ENCODE measurements around the gene CASQ2. TPM values are rescaled to one million over a fixed set of nuclear protein-coding genes. Genes with fewer than 3 reads are reported as not detected.

CASQ2 gene
- total and polyA plus RNA-seq, 2 of the 4 experiments (the other 2 are of a cell fraction): not detected

DNA sequence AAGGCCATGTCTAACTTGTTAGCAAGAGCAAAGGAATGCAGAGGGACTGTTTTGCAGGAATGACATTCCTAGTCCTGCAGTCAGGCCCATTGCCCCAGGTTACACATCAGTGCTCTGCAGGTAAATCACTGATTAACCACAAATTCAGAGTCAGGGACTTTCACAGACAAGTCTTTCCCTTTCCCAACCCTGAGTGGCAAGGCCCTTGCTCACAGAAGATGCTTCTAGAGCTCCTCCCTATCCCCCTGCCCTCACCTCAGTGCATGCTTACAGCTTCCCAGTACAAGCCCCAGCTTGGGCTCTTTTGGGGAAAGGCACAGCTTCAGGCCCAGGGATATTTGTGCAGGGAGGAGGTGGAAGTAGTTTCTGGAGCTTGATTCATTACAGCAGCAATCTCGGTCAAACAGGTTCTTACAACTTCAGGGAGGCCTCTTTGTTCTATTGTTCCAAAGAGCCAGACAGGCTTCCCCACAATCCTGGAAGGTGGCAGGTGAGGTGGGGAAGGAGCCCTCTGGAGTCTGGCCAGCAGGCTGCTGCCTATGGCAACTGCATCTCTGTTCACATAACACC, 53.9 kb downstream of the CASQ2 start:
- Histone ChIP-seq H2AFZ (replicated peaks; ENCODE audit: low read length, poor library complexity) (no peak overlapping the region), H4K8ac (ENCODE audit: low read depth in 2 of 2, low read length in 2 of 2) (no peak overlapping the region), H3K4me1 (ENCODE audit: control insufficient read depth, insufficient read depth, low read length) (no peaks in the 10 kb centered on the region), H3K9ac (ENCODE audit: low read depth, low read length) (no peak overlapping the region), H4K91ac (ENCODE audit: insufficient read depth, low read depth, low read length) (no peak overlapping the region), H3K14ac (replicated peaks; ENCODE audit: low read depth, low read length) (no peak overlapping the region), H3K4me3 (ENCODE audit: insufficient read depth, low read depth, low read length) (no peak overlapping the region), H3K56ac (ENCODE audit: extremely low read depth, insufficient read depth, low read length) (no peak overlapping the region), H3K79me1 (ENCODE audit: low read depth in 1 of 2, low read length in 2 of 2) (no peaks in the 10 kb centered on the region), H2BK120ac (ENCODE audit: low read depth, low read length) (no peak overlapping the region), H3K4ac (ENCODE audit: low read depth, low read length) (no peak overlapping the region), H3K23ac (ENCODE audit: low read depth, low read length) (no peak overlapping the region), H3K36me3 (ENCODE audit: control insufficient read depth, insufficient read depth, low read length) (no peaks in the 10 kb centered on the region), H4K5ac (ENCODE audit: low read depth, low read length) (no peak overlapping the region), H3K4me2 (ENCODE audit: low read depth, low read length) (no peak overlapping the region), H3K27ac (ENCODE audit: insufficient read depth, low read length) (no peak overlapping the region), H2BK20ac (ENCODE audit: low read depth, low read length) (no peak overlapping the region), H3K9me3 (ENCODE audit: control insufficient read depth, insufficient read depth, low read length) (no peaks in the 10 kb centered on the region), H3K9me1 (ENCODE audit: insufficient read depth, low read length) (no peaks in the 10 kb centered on the region), H2AK9ac (replicated peaks; ENCODE audit: low read depth, low read length, poor library complexity) (no peak overlapping the region), H2AK5ac (ENCODE audit: low read depth, low read length) (no peak overlapping the region), H3K18ac (ENCODE audit: low read depth, low read length) (no peak overlapping the region), H2BK15ac (ENCODE audit: low read depth, low read length) (no peak overlapping the region), H3K27me3 (ENCODE audit: control insufficient read depth, insufficient read depth, low read length) (peaks cover 45% of the 10 kb centered on the region), H4K20me1 (ENCODE audit: insufficient read depth, low read length) (no peaks in the 10 kb centered on the region), H2BK5ac (ENCODE audit: low read depth, low read length, poor library complexity, severe bottlenecking) (no peak overlapping the region)
- DNase-seq (no peak), ATAC-seq (ENCODE audit: low read depth) (no peak)
- dilution Hi-C loops (cut with HindIII; ENCODE audit: low sequenced_read_pairs, unreplicated experiment): no loop called here
- ChIA-PET CTCF (interaction anchor here (0.5 to 2.0 kb wide), 2 partner anchors 8 to 44 kb away, joined by 3 to 10 read pairs; no protein-coding TSS in a partner anchor), POLR2A (ENCODE audit: unreplicated experiment) (no interaction called here)
- intact Hi-C loops (cut with micrococcal nuclease): no loop called here
- TF ChIP-seq RFX5 (IDR thresholded peaks at IDR 0.05; ENCODE audit: low read depth, low read length): no peak
- no peak for TF ChIP-seq FOS (IDR thresholded peaks at IDR 0.05; ENCODE audit: low read depth, low read length)
- TF ChIP-seq, protein P1, sequence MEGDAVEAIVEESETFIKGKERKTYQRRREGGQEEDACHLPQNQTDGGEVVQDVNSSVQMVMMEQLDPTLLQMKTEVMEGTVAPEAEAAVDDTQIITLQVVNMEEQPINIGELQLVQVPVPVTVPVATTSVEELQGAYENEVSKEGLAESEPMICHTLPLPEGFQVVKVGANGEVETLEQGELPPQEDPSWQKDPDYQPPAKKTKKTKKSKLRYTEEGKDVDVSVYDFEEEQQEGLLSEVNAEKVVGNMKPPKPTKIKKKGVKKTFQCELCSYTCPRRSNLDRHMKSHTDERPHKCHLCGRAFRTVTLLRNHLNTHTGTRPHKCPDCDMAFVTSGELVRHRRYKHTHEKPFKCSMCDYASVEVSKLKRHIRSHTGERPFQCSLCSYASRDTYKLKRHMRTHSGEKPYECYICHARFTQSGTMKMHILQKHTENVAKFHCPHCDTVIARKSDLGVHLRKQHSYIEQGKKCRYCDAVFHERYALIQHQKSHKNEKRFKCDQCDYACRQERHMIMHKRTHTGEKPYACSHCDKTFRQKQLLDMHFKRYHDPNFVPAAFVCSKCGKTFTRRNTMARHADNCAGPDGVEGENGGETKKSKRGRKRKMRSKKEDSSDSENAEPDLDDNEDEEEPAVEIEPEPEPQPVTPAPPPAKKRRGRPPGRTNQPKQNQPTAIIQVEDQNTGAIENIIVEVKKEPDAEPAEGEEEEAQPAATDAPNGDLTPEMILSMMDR (conservative IDR thresholded peaks at IDR 0.05; ENCODE audit: low read depth, low read length): no peak
- TF ChIP-seq, protein P2, sequence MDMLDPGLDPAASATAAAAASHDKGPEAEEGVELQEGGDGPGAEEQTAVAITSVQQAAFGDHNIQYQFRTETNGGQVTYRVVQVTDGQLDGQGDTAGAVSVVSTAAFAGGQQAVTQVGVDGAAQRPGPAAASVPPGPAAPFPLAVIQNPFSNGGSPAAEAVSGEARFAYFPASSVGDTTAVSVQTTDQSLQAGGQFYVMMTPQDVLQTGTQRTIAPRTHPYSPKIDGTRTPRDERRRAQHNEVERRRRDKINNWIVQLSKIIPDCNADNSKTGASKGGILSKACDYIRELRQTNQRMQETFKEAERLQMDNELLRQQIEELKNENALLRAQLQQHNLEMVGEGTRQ (IDR thresholded peaks at IDR 0.05; ENCODE audit: low read depth, low read length): no peak
- no peak for TF ChIP-seq RCOR1 (IDR thresholded peaks at IDR 0.05; ENCODE audit: insufficient replicate concordance, low read length)
- TF ChIP-seq MAZ (IDR thresholded peaks at IDR 0.05; ENCODE audit: borderline replicate concordance, low read depth, low read length): no peak
- TF ChIP-seq SMC3 (IDR thresholded peaks at IDR 0.05; ENCODE audit: low read depth, low read length): no peak
- no peak for TF ChIP-seq RAD21 (IDR thresholded peaks at IDR 0.05; ENCODE audit: low read length)
- TF ChIP-seq MXI1 (IDR thresholded peaks at IDR 0.05; ENCODE audit: borderline replicate concordance, low read depth, low read length): no peak
- TF ChIP-seq, protein P3, sequence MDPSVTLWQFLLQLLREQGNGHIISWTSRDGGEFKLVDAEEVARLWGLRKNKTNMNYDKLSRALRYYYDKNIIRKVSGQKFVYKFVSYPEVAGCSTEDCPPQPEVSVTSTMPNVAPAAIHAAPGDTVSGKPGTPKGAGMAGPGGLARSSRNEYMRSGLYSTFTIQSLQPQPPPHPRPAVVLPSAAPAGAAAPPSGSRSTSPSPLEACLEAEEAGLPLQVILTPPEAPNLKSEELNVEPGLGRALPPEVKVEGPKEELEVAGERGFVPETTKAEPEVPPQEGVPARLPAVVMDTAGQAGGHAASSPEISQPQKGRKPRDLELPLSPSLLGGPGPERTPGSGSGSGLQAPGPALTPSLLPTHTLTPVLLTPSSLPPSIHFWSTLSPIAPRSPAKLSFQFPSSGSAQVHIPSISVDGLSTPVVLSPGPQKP (IDR thresholded peaks at IDR 0.05; ENCODE audit: borderline replicate concordance, low read depth, low read length): no peak
- in situ Hi-C loops (cut with MboI; ENCODE audit: low sequenced_read_pairs): no loop called here
- no CpG with 5 or more reads among the region's 1 CpG for WGBS, 2 experiments (ENCODE audit: extremely low coverage in 2 of 2, insufficient read length in 1 of 2)
- BruUV-seq (replicated peaks): no TSS peak

Measured in IMR-90 (cell line).